ENCODE measurements around the gene NFE2L2.

DNA sequence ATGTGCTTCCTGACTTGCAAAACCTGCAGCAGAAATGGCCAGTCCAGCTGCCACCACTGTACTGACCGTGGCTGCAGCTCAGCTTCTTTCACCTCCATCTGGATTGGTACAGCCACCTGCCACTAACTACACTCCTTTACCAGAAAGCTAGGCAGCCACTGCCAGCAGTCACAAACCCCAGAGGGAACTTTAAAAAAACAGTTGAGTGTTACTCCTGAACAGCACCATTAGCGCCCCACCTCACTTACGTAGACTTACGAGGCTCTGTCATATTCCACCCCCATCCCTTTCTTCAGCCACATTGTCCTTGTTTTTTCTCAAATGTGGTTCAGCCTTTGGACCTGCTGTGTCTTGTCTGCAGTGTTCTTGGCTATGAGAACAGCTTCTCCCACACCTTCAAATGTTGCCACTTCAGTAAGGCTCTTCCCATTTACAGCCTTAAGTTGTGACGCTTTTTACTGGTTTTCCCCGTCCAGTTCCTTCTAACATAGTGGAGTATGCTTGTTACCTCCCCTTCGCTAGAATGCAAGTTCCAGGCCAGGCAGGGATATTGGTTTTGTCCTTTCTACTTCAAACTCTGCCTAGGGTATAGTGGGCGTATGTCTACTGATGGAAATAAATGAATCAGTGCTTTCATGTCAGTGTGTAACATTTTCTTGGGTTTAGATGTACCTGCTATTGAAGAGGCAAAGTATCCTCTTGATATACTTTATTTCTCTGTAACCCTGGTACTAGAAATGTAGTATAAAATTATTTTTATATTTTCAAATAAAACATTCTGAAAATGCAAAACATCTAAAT is 34.9 kb downstream of the NFE2L2 start:
- TF ChIP-seq, protein P1, sequence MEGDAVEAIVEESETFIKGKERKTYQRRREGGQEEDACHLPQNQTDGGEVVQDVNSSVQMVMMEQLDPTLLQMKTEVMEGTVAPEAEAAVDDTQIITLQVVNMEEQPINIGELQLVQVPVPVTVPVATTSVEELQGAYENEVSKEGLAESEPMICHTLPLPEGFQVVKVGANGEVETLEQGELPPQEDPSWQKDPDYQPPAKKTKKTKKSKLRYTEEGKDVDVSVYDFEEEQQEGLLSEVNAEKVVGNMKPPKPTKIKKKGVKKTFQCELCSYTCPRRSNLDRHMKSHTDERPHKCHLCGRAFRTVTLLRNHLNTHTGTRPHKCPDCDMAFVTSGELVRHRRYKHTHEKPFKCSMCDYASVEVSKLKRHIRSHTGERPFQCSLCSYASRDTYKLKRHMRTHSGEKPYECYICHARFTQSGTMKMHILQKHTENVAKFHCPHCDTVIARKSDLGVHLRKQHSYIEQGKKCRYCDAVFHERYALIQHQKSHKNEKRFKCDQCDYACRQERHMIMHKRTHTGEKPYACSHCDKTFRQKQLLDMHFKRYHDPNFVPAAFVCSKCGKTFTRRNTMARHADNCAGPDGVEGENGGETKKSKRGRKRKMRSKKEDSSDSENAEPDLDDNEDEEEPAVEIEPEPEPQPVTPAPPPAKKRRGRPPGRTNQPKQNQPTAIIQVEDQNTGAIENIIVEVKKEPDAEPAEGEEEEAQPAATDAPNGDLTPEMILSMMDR (IDR thresholded peaks at IDR 0.05) = no peak
- no peak for TF ChIP-seq POLR2A (IDR thresholded peaks at IDR 0.05)
